Prostate gland (tissue), 2 donors: ENCODE measurements around the gene SLC1A7. TPM values are rescaled to one million over a fixed set of nuclear protein-coding genes. Genes with fewer than 3 reads are reported as not detected.

Source experiments
- DNase-seq: peaks from one replicate; pipeline ENCODE4 v3.0.0-alpha.2; 2019; ENCODE audit warnings: low spot score
- H3K27ac ChIP-seq, 2 donors: fragments of 200-600 bp; sonication (generic); 2 replicates each; pipeline ENCODE4 v1.5.1; 2017 to 2019
- H3K27me3 ChIP-seq: fragments of 200-600 bp; sonication (generic); replicated peaks from 2 replicates; pipeline ENCODE4 v1.5.1; 2019; ENCODE audit not compliant: insufficient read depth
- H3K36me3 ChIP-seq, 2 donors: fragments of 200-600 bp; sonication (generic); 1 replicate in 1 of 2; 2 replicates in 1 of 2; pipeline versions ENCODE4 v1.5.1 to v1.8.1; 2017 to 2019
- H3K4me1 ChIP-seq: fragments of 200-600 bp; sonication (generic); replicated peaks from 2 replicates; pipeline ENCODE4 v1.5.1; 2019
- H3K4me3 ChIP-seq, 2 donors: fragments of 200-600 bp; sonication (generic); 2 replicates each; pipeline ENCODE4 v1.5.1; 2017 to 2019
- H3K9me3 ChIP-seq: fragments of 200-600 bp; sonication (generic); 2 replicates; pipeline ENCODE4 v1.5.1; 2017
- POLR2A ChIP-seq: fragments of 450-650 bp; IDR thresholded peaks from one replicate; pipeline ENCODE4 v1.6.1; 2016; ENCODE audit warnings: antibody characterized with exemption, mild to moderate bottlenecking
- POLR2AphosphoS5 ChIP-seq: sonication (generic); formaldehyde crosslinking; IDR thresholded peaks from one replicate; pipeline ENCODE4 v1.6.1; 2017; ENCODE audit warnings: antibody characterized with exemption
- WGBS: methylation state at CpG from one replicate; pipeline ENCODE4 v1.1.5; 2018; 5-methylcytosine and 5-hydroxymethylcytosine counted together
- intact Hi-C: fragments of 100-400 bp; cut with DNase I; formaldehyde crosslinking; loops from one replicate; pipeline ENCODE4 v1.14.2; 2022
- total RNA-seq, 2 donors: library from RNA; depleted of rRNA; stranded (reverse); fragments of >200 nt; gene quantifications; one replicate each; pipeline ENCODE4 v1.1.0, GENCODE V29; 2016
- TF ChIP-seq, protein P1 (sequence below), 4 experiments: fragments of 200-600 bp in 2 of 4; fragments of 450-650 bp in 2 of 4; sonication (generic) in 2 of 4; IDR thresholded peaks; 1 replicate in 3 of 4; 2 replicates in 1 of 4; pipeline ENCODE4 v1.5.1; 2016 to 2019; ENCODE audit warnings: antibody characterized with exemption in 4 of 4, mild to moderate bottlenecking in 2 of 4, moderate library complexity in 2 of 4

The SLC1A7 gene
- total RNA-seq, 2 donors from 2014 or later, result 1.8 TPM; not detected in 1

DNA sequence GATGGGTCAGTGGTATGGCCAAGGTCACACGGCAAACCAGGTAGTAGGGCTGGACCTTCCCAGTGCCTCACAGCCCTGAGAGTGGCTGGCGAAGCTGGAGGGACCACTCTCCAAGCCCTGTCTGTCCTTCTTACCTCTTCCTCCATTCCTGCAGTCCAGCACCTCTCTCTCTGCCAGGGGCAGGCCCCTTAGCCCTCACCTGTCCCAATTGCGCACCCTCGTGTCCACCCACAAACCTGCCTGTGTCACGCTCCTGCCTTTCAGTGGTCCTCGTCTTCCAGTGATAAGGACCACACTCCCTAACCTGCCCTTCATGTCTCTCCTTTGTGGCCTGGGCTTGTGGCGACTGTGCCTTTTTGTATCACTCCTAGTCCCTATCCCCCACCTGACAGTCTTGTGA, 77.0 kb downstream of the SLC1A7 start:
- Histone ChIP-seq H3K27me3 (peaks cover 4% of the 10 kb centered on the region), H3K4me3 (no peak overlapping the region), H3K27ac (no peak overlapping the region), H3K36me3 (no peaks in the 10 kb centered on the region), H3K9me3 (no peaks in the 10 kb centered on the region), H3K4me1 (no peaks in the 10 kb centered on the region)
- WGBS, result 96% methylated on average over 7 of the region's 7 CpGs
- intact Hi-C loops, result no loop called here
- TF ChIP-seq POLR2AphosphoS5 (no peak), POLR2A (no peak)
- TF ChIP-seq, protein P1, sequence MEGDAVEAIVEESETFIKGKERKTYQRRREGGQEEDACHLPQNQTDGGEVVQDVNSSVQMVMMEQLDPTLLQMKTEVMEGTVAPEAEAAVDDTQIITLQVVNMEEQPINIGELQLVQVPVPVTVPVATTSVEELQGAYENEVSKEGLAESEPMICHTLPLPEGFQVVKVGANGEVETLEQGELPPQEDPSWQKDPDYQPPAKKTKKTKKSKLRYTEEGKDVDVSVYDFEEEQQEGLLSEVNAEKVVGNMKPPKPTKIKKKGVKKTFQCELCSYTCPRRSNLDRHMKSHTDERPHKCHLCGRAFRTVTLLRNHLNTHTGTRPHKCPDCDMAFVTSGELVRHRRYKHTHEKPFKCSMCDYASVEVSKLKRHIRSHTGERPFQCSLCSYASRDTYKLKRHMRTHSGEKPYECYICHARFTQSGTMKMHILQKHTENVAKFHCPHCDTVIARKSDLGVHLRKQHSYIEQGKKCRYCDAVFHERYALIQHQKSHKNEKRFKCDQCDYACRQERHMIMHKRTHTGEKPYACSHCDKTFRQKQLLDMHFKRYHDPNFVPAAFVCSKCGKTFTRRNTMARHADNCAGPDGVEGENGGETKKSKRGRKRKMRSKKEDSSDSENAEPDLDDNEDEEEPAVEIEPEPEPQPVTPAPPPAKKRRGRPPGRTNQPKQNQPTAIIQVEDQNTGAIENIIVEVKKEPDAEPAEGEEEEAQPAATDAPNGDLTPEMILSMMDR (IDR thresholded peaks at IDR 0.05), result no peak
- DNase-seq, result no peak

DNA sequence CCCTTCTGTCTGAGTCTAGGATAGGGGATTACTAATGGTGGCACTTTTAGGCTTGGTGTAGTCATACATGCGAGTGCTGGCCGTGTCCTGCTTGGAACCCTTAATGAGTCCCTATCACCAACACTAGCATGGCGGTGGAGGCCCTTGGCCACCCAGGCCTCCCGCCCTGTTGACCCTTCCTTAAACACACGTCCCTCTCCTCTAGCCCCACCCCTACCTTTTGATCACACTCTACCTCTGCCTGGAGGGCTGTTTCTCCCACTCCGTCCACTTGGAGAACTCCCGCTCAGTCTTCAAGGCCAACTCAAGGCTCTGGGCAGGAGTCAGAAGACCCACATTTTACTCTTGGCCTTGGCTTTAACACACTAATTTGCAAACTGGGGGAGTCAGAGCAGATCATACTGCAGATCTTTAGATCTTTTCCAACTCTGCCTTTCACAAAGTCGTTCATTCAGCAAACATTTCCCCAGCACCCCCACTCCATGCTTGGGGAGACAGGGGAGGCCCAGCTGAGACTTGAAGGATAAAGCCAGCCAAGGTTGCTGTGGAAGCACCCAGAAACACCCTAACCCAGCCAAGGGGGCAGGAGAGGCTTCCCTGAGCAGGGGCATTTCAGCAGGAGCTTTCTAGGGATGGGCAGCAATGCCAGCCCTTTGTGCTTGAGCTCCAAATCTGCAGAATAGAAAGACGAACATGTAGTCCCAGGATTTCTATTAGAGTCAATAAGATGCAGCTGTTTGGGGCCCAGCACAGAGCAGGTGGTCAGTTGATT, 78.5 kb downstream of the SLC1A7 start:
- intact Hi-C loops, result no loop called here
- DNase-seq, result no peak
- Histone ChIP-seq H3K9me3 (no peaks in the 10 kb centered on the region), H3K4me3 (no peak overlapping the region), H3K27me3 (peaks cover 4% of the 10 kb centered on the region), H3K4me1 (no peaks in the 10 kb centered on the region), H3K27ac (peak overlapping the region in 1 of 2 donors; percentile 68), H3K36me3 (no peaks in the 10 kb centered on the region)
- 91% methylated on average over 9 of the region's 9 CpGs for WGBS
- TF ChIP-seq POLR2A (no peak), POLR2AphosphoS5 (no peak)
- TF ChIP-seq, protein P1 (IDR thresholded peaks at IDR 0.05), result no peak

DNA sequence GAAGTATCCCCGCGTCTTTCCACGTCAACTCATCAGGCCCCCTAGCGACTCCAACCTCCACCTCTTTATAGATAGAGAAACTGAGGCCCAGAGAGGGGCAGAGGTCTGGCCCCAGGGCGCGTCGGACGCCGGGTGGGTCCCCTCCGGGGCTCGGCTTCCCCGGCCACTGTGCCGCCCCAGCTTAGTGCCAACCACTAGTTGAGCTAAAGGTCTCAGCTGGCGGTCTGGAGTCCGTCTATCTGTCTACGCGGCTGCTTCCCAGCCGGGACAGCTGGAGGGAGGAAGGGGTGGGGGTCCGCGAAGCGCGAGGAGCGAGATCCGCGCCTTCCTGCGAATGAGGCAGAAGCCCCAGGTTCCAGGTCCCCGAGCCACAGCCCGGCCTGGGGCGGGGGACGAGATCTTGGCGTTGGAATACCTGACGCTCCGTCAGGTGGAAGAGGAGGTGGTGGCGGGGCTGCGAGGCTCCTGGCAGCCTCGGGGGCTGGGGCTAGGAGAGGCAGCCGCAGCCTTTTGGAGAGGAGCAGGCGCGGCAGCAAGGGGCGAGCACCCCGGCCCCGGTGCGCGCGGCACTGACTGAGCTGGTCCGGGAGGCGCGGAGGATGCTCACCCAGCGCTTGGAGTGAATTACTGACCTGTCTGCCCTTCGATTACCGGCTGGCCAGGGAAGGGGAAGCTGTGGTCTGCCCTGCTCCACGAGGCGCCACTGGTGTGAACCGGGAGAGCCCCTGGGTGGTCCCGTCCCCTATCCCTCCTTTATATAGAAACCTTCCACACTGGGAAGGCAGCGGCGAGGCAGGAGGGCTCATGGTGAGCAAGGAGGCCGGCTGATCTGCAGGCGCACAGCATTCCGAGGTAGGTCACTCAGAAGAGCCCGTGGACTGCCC, 79.5 kb downstream of the SLC1A7 start:
- Histone ChIP-seq H3K4me1 (no peaks in the 10 kb centered on the region), H3K9me3 (no peaks in the 10 kb centered on the region), H3K4me3 (peak overlapping the region; percentile 46 to 49), H3K36me3 (no peaks in the 10 kb centered on the region), H3K27ac (peak overlapping the region; percentile 68 to 73), H3K27me3 (peaks cover 4% of the 10 kb centered on the region)
- WGBS, result 20% methylated on average over 49 of the region's 61 CpGs
- intact Hi-C loops, result no loop called here
- DNase-seq, result no peak
- TF ChIP-seq POLR2A, result no peak
- TF ChIP-seq, protein P1 (IDR thresholded peaks at IDR 0.05), result no peak

DNA sequence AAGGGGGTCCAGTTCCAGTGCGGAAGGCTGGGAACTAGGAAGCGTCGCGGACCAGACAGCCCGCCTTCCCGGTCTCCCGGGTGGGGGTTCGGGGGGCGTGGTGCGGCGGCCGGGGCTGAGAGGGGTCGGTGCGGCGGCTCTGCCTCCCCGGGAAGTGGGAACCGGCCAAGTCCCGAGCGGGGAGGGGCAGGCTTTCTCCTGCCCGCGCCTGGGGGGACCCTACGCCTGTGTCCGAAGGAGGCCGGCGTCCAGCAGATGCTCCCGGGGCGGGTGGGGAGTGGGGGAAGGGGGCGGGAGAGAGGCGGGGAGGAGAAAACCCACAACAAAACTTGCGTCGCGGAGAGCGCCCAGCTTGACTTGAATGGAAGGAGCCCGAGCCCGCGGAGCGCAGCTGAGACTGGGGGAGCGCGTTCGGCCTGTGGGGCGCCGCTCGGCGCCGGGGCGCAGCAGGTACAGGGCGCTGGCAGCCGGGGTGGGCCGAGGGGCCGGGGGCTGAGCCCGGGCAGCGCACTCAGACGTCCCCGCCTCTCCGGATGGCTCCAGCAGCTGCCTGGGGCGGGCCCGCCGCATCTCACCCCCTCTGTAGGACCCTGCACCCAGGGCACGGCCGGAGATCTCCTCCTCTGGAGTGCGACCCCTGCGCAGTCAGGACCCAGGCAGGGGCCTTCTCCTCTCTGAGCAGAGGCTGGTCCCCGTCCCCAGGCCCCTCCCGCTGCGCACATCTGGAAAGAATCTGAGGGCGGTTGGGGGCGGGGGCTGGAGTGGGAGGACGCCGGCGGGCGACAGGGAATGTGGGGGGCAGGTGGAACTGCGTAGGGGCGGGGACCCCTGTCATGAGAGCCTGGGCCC, 80.4 kb downstream of the SLC1A7 start, which contains the start of gene PODN:
Gene PODN (plus strand): TSS at position 355 of the 849 bp plus-strand sequence. CDS start 7,643 bp downstream, outside the sequence.
- H3K9me3 ChIP-seq, result no peaks in the 10 kb centered on the region
- intact Hi-C loops, result no loop called here
- TF ChIP-seq POLR2A (no peak), POLR2AphosphoS5 (no peak)
- TF ChIP-seq, protein P1 (IDR thresholded peaks at IDR 0.05), result no peak
- H3K36me3 ChIP-seq, result no peaks in the 10 kb centered on the region
- no peak for DNase-seq
- H3K4me1 ChIP-seq, result peaks cover 3% of the 10 kb centered on the region
- H3K27ac ChIP-seq, result peak within 1 kb of the TSS; percentile 68 to 73
- H3K27me3 ChIP-seq, result peaks cover 4% of the 10 kb centered on the region
- WGBS, result under 1% methylated on average over 61 of the region's 73 CpGs
- H3K4me3 ChIP-seq, result peak within 1 kb of the TSS; percentile 46 to 49
